GM20000 (cell line): ENCODE data around the gene G6PC2.

Source experiments
- DNase-seq: peaks from one replicate; pipeline ENCODE4 v3.0.0; 2012; ENCODE audit warnings: low spot score
- CTCF ChIP-seq: IDR thresholded peaks from 2 replicates; pipeline ENCODE4 v1.5.1; 2012; ENCODE audit warnings: mild to moderate bottlenecking, control low read depth; ENCODE audit errors: extremely low read depth, missing control alignments

G6PC2 gene

GRCh38 chr2:168894720-168895119 lies 6.4 kb upstream of the G6PC2 start:
- no peak for DNase-seq
- TF ChIP-seq CTCF: no peak

- TF ChIP-seq CTCF: no peak
- DNase-seq: no peak
Observed at GRCh38 chr2:168895771-168896170, 5.3 kb upstream of the G6PC2 start.

GRCh38 chr2:168896783-168897182 lies 4.3 kb upstream of the G6PC2 start:
- no peak for DNase-seq
- no peak for TF ChIP-seq CTCF

GRCh38 chr2:168897449-168897848 lies 3.6 kb upstream of the G6PC2 start:
- DNase-seq: no peak

GRCh38 chr2:168903888-168904287 lies 2.8 kb downstream of the G6PC2 start:
- no peak for TF ChIP-seq CTCF

More at GRCh38 chr2:168897449-168897848, 3.6 kb upstream of the G6PC2 start:
- no peak for TF ChIP-seq CTCF

GRCh38 chr2:168904358-168904757 lies 3.3 kb downstream of the G6PC2 start:
- TF ChIP-seq CTCF: no peak
- no peak for DNase-seq

More at GRCh38 chr2:168903888-168904287, 2.8 kb downstream of the G6PC2 start:
- no peak for DNase-seq

GRCh38 chr2:168907940-168908662 lies 7.0 kb downstream of the G6PC2 start:
- TF ChIP-seq CTCF: no peak
- no peak for DNase-seq
